CD4-positive, CD25-positive, alpha-beta regulatory T cell (primary cell): Measurements from ENCODE around the gene OPTC. TPM values are rescaled to one million over a fixed set of nuclear protein-coding genes. Genes with fewer than 3 reads are reported as not detected.

ENCODE experiments used
- ATAC-seq, 2 donors: fragments of 150-1000 bp; cut with Tn5 transposase; one replicate each; pipeline ENCODE4 v1.10.0; 2021; ENCODE audit warnings: low read depth in 2 of 2, moderate number of reproducible peaks in 2 of 2, moderate library complexity in 1 of 2
- DNase-seq, 3 donors: peaks; one replicate each; pipeline versions ENCODE4 v3.0.0 to v3.0.0-alpha.2; 2012 to 2022; ENCODE audit warnings: mixed read lengths in 1 of 3
- H3K27ac ChIP-seq: one replicate; pipeline ENCODE4 v1.7.0; 2013; ENCODE audit warnings: mild to moderate bottlenecking, low read length; ENCODE audit not compliant: insufficient read depth, poor library complexity, severe bottlenecking
- H3K27me3 ChIP-seq: one replicate; pipeline ENCODE4 v1.7.0; 2013; ENCODE audit warnings: low read length; ENCODE audit not compliant: control insufficient read depth, insufficient read depth
- H3K36me3 ChIP-seq: one replicate; pipeline ENCODE4 v1.7.0; 2013; ENCODE audit warnings: mild to moderate bottlenecking, low read length, moderate library complexity; ENCODE audit not compliant: control insufficient read depth, insufficient read depth
- H3K4me1 ChIP-seq: 2 replicates; pipeline ENCODE4 v1.7.0; 2013; ENCODE audit warnings: mild to moderate bottlenecking, low read length; ENCODE audit not compliant: insufficient read depth, control insufficient read depth, poor library complexity, severe bottlenecking
- H3K4me3 ChIP-seq: one replicate; pipeline ENCODE4 v1.7.0; 2013; ENCODE audit warnings: low read depth, mild to moderate bottlenecking, low read length, moderate library complexity
- H3K9me3 ChIP-seq, 2 experiments: 1 replicate in 1 of 2; 2 replicates in 1 of 2; pipeline ENCODE4 v1.7.0; 2013; ENCODE audit warnings: low read length in 2 of 2, mild to moderate bottlenecking in 1 of 2, moderate library complexity in 1 of 2; ENCODE audit not compliant: control insufficient read depth in 2 of 2
- H3K27ac Mint-ChIP-seq, 3 donors: one replicate each; pipeline ENCODE4 v1.8.0; 2020 to 2022; ENCODE audit warnings: mild to moderate bottlenecking in 3 of 3, mixed read lengths in 3 of 3, moderate library complexity in 2 of 3
- H3K27me3 Mint-ChIP-seq: one replicate; pipeline ENCODE4 v1.8.0; 2022; ENCODE audit warnings: mild to moderate bottlenecking, mixed read lengths
- H3K36me3 Mint-ChIP-seq: one replicate; pipeline ENCODE4 v1.8.0; 2020; ENCODE audit warnings: mixed read lengths
- H3K4me1 Mint-ChIP-seq, 4 donors: one replicate each; pipeline ENCODE4 v1.8.0; 2020 to 2022; ENCODE audit warnings: mixed read lengths in 4 of 4, mild to moderate bottlenecking in 1 of 4
- H3K4me3 Mint-ChIP-seq, 4 donors: one replicate each; pipeline ENCODE4 v1.8.0; 2020 to 2022; ENCODE audit warnings: mild to moderate bottlenecking in 4 of 4, mixed read lengths in 4 of 4, moderate library complexity in 3 of 4
- H3K9me3 Mint-ChIP-seq, 7 donors: one replicate each; pipeline ENCODE4 v1.8.0; 2020 to 2022; ENCODE audit warnings: mixed read lengths in 7 of 7, mild to moderate bottlenecking in 3 of 7, moderate library complexity in 2 of 7
- polyA plus RNA-seq, 4 donors: library from polyadenylated mRNA; unstranded; fragments of 300-500 nt; fragmentation: Illumina TruSeq; gene quantifications; one replicate each; pipeline ENCODE4 v1.2.3, GENCODE V29; 2021
- total RNA-seq: library from RNA; stranded (reverse); gene quantifications from one replicate; pipeline ENCODE4 v1.2.3, GENCODE V29; 2022

OPTC gene
- total and polyA plus RNA-seq, 5 donors from 2014 or later = not detected

GRCh38 chr1:203523667-203524066 lies 29.7 kb downstream of the OPTC start:
- Mint-ChIP-seq H3K4me3 (no peak overlapping the region), H3K4me1 (no peaks in the 10 kb centered on the region), H3K36me3 (no peaks in the 10 kb centered on the region), H3K27ac (no peak overlapping the region), H3K27me3 (no peaks in the 10 kb centered on the region), H3K9me3 (peaks cover 0 to 1% (median 0%) of the 10 kb centered on the region in 7 donors)
- Histone ChIP-seq H3K4me3 (no peak overlapping the region), H3K27ac (no peak overlapping the region), H3K9me3 (no peaks in the 10 kb centered on the region), H3K27me3 (no peaks in the 10 kb centered on the region), H3K36me3 (no peaks in the 10 kb centered on the region), H3K4me1 (no peaks in the 10 kb centered on the region)
- DNase-seq = no peak
- no peak for ATAC-seq

- no peak overlapping the region for H3K27ac Mint-ChIP-seq
- DNase-seq (no peak), ATAC-seq (no peak)
- no peaks in the 10 kb centered on the region for H3K4me1 ChIP-seq
- H3K27me3 ChIP-seq = no peaks in the 10 kb centered on the region
- H3K4me3 ChIP-seq = no peak overlapping the region
- no peaks in the 10 kb centered on the region for H3K4me1 Mint-ChIP-seq
- H3K36me3 ChIP-seq = no peaks in the 10 kb centered on the region
- H3K36me3 Mint-ChIP-seq = no peaks in the 10 kb centered on the region
- H3K27ac ChIP-seq = no peak overlapping the region
- H3K9me3 ChIP-seq = no peaks in the 10 kb centered on the region
- no peaks in the 10 kb centered on the region for H3K27me3 Mint-ChIP-seq
- H3K9me3 Mint-ChIP-seq = peaks cover 0 to 1% (median 0%) of the 10 kb centered on the region in 7 donors
- H3K4me3 Mint-ChIP-seq = no peak overlapping the region
Measured at GRCh38 chr1:203524152-203524551, 30.2 kb downstream of the OPTC start.

- no peaks in the 10 kb centered on the region for H3K4me1 ChIP-seq
- peak overlapping the region in 1 of 3 donors; percentile 71 for H3K27ac Mint-ChIP-seq
- no peak for ATAC-seq
- no peak overlapping the region for H3K4me3 Mint-ChIP-seq
- H3K36me3 Mint-ChIP-seq = no peaks in the 10 kb centered on the region
- DNase-seq = no peak
- no peaks in the 10 kb centered on the region for H3K9me3 ChIP-seq
- peaks cover 0 to 3% (median 1%) of the 10 kb centered on the region in 4 donors for H3K4me1 Mint-ChIP-seq
- peaks cover 0 to 1% (median 0%) of the 10 kb centered on the region in 7 donors for H3K9me3 Mint-ChIP-seq
- H3K27me3 ChIP-seq = no peaks in the 10 kb centered on the region
- H3K4me3 ChIP-seq = no peak overlapping the region
- H3K36me3 ChIP-seq = no peaks in the 10 kb centered on the region
- no peak overlapping the region for H3K27ac ChIP-seq
- no peaks in the 10 kb centered on the region for H3K27me3 Mint-ChIP-seq
Measured at GRCh38 chr1:203524824-203525223, 30.9 kb downstream of the OPTC start.

GRCh38 chr1:203525685-203526084 lies 31.7 kb downstream of the OPTC start:
- H3K27ac Mint-ChIP-seq = no peak overlapping the region
- Histone ChIP-seq H3K27me3 (no peaks in the 10 kb centered on the region), H3K4me1 (no peaks in the 10 kb centered on the region), H3K36me3 (no peaks in the 10 kb centered on the region), H3K27ac (no peak overlapping the region), H3K9me3 (no peaks in the 10 kb centered on the region), H3K4me3 (no peak overlapping the region)
- peaks cover 0 to 1% (median 0%) of the 10 kb centered on the region in 7 donors for H3K9me3 Mint-ChIP-seq
- peaks cover 0 to 3% (median 1%) of the 10 kb centered on the region in 4 donors for H3K4me1 Mint-ChIP-seq
- no peak for DNase-seq
- H3K27me3 Mint-ChIP-seq = no peaks in the 10 kb centered on the region
- H3K36me3 Mint-ChIP-seq = no peaks in the 10 kb centered on the region
- no peak for ATAC-seq
- H3K4me3 Mint-ChIP-seq = no peak overlapping the region

GRCh38 chr1:203526130-203526529 lies 32.2 kb downstream of the OPTC start:
- H3K4me3 ChIP-seq = no peak overlapping the region
- H3K27me3 ChIP-seq = no peaks in the 10 kb centered on the region
- Mint-ChIP-seq H3K27me3 (no peaks in the 10 kb centered on the region), H3K36me3 (no peaks in the 10 kb centered on the region), H3K9me3 (peaks cover 0 to 1% (median 0%) of the 10 kb centered on the region in 7 donors), H3K27ac (no peak overlapping the region), H3K4me1 (peaks cover 0 to 3% (median 1%) of the 10 kb centered on the region in 4 donors), H3K4me3 (no peak overlapping the region)
- no peaks in the 10 kb centered on the region for H3K4me1 ChIP-seq
- DNase-seq (no peak), ATAC-seq (no peak)
- H3K36me3 ChIP-seq = no peaks in the 10 kb centered on the region
- H3K27ac ChIP-seq = no peak overlapping the region
- H3K9me3 ChIP-seq = no peaks in the 10 kb centered on the region

GRCh38 chr1:203526572-203526971 lies 32.6 kb downstream of the OPTC start:
- Histone ChIP-seq H3K4me3 (no peak overlapping the region), H3K27me3 (no peaks in the 10 kb centered on the region), H3K9me3 (no peaks in the 10 kb centered on the region), H3K4me1 (no peaks in the 10 kb centered on the region), H3K36me3 (no peaks in the 10 kb centered on the region), H3K27ac (no peak overlapping the region)
- H3K36me3 Mint-ChIP-seq = no peaks in the 10 kb centered on the region
- H3K9me3 Mint-ChIP-seq = peaks cover 0 to 1% (median 0%) of the 10 kb centered on the region in 7 donors
- H3K4me3 Mint-ChIP-seq = no peak overlapping the region
- ATAC-seq = no peak
- H3K27me3 Mint-ChIP-seq = peaks cover under 1% of the 10 kb centered on the region
- no peak for DNase-seq
- peaks cover 0 to 3% (median 1%) of the 10 kb centered on the region in 4 donors for H3K4me1 Mint-ChIP-seq
- no peak overlapping the region for H3K27ac Mint-ChIP-seq

- no peak overlapping the region for H3K4me3 Mint-ChIP-seq
Measured at GRCh38 chr1:203527013-203527412, 33.1 kb downstream of the OPTC start.

GRCh38 chr1:203528063-203528462 lies 34.1 kb downstream of the OPTC start:
- no peak overlapping the region for H3K27ac ChIP-seq
- DNase-seq (no peak), ATAC-seq (no peak)
- H3K36me3 ChIP-seq = no peaks in the 10 kb centered on the region
- peaks cover 0 to 1% (median 0%) of the 10 kb centered on the region in 7 donors for H3K9me3 Mint-ChIP-seq
- H3K27ac Mint-ChIP-seq = peak overlapping the region in 1 of 3 donors; percentile 57
- H3K27me3 Mint-ChIP-seq = peaks cover 7% of the 10 kb centered on the region
- H3K9me3 ChIP-seq = no peaks in the 10 kb centered on the region
- H3K4me3 ChIP-seq = no peak overlapping the region
- H3K36me3 Mint-ChIP-seq = no peaks in the 10 kb centered on the region
- no peak overlapping the region for H3K4me3 Mint-ChIP-seq
- no peaks in the 10 kb centered on the region for H3K4me1 ChIP-seq
- peaks cover 0 to 3% (median 1%) of the 10 kb centered on the region in 4 donors for H3K4me1 Mint-ChIP-seq
- no peaks in the 10 kb centered on the region for H3K27me3 ChIP-seq

More at GRCh38 chr1:203527013-203527412, 33.1 kb downstream of the OPTC start:
- H3K27ac Mint-ChIP-seq = peak overlapping the region in 1 of 3 donors; percentile 52
- no peaks in the 10 kb centered on the region for H3K36me3 ChIP-seq
- no peak overlapping the region for H3K4me3 ChIP-seq
- no peak overlapping the region for H3K27ac ChIP-seq
- H3K27me3 Mint-ChIP-seq = peaks cover 5% of the 10 kb centered on the region
- peaks cover 0 to 3% (median 1%) of the 10 kb centered on the region in 4 donors for H3K4me1 Mint-ChIP-seq
- peaks cover 0 to 1% (median 0%) of the 10 kb centered on the region in 7 donors for H3K9me3 Mint-ChIP-seq
- no peaks in the 10 kb centered on the region for H3K4me1 ChIP-seq
- DNase-seq (no peak), ATAC-seq (no peak)
- no peaks in the 10 kb centered on the region for H3K27me3 ChIP-seq
- no peaks in the 10 kb centered on the region for H3K36me3 Mint-ChIP-seq
- H3K9me3 ChIP-seq = no peaks in the 10 kb centered on the region
